GM19438 (cell line): ENCODE results near the gene APRT.

Source experiments
- ATAC-seq: cut with Tn5 transposase; IDR thresholded peaks from one replicate; pipeline ENCODE4 v1.9.1; 2021; ENCODE audit warnings: low read depth; ENCODE audit not compliant: unreplicated experiment

Gene APRT

GRCh38 chr16:88811769-88812512 is at the start of gene APRT:
Gene APRT, minus strand, starts transcription at chr16:88811928. Its CDS starts 29 bp downstream, at chr16:88811899.
- peak; percentile 59 for ATAC-seq

- ATAC-seq: no peak
These were observed 49.6 kb upstream of the APRT start for GRCh38 chr16:88861359-88861758.

GRCh38 chr16:88859381-88860091 is 47.8 kb upstream of the APRT start:
- no peak for ATAC-seq

GRCh38 chr16:88857728-88858339 is 46.1 kb upstream of the APRT start:
- ATAC-seq: peak; percentile 43

- ATAC-seq: peak; percentile 66
These were observed 45.4 kb upstream of the APRT start, which contains the start of the genes GALNS and TRAPPC2L for GRCh38 chr16:88856828-88857727. Gene GALNS, minus strand, starts transcription at chr16:88856947. Its CDS starts 70 bp downstream, at chr16:88856877. Gene TRAPPC2L, plus strand, starts transcription at chr16:88857127. Its CDS starts 24 bp downstream, at chr16:88857151.

GRCh38 chr16:88856122-88856827 is 44.5 kb upstream of the APRT start:
- no peak for ATAC-seq

- no peak for ATAC-seq
These were observed 44.0 kb upstream of the APRT start for GRCh38 chr16:88855736-88856121.

GRCh38 chr16:88855176-88855575 is 43.4 kb upstream of the APRT start:
- ATAC-seq: no peak

GRCh38 chr16:88854306-88855111 is 42.8 kb upstream of the APRT start:
- ATAC-seq: no peak

GRCh38 chr16:88853325-88853941 is 41.7 kb upstream of the APRT start:
- no peak for ATAC-seq

- ATAC-seq: no peak
These were observed 39.9 kb upstream of the APRT start for GRCh38 chr16:88851616-88852015.

GRCh38 chr16:88850531-88851199 is 38.9 kb upstream of the APRT start:
- ATAC-seq: no peak

GRCh38 chr16:88848557-88848956 is 36.8 kb upstream of the APRT start:
- no peak for ATAC-seq

GRCh38 chr16:88847654-88848053 is 35.9 kb upstream of the APRT start:
- no peak for ATAC-seq

- ATAC-seq: no peak
These were observed 34.4 kb upstream of the APRT start for GRCh38 chr16:88846088-88846487.

GRCh38 chr16:88844419-88845036 is 32.8 kb upstream of the APRT start:
- no peak for ATAC-seq

GRCh38 chr16:88843256-88843655 is 31.5 kb upstream of the APRT start:
- no peak for ATAC-seq

- ATAC-seq: no peak
These were observed 31.1 kb upstream of the APRT start for GRCh38 chr16:88842806-88843205.
